SK-N-SH (cell line): ENCODE measurements around the gene GRIN1. TPM values are rescaled to one million over a fixed set of nuclear protein-coding genes. Genes with fewer than 3 reads are reported as not detected.

Experiments used
- CTCF ChIA-PET: fragments of 300-600, 350-600 bp; formaldehyde crosslinking; extraction: SDS; loops from one replicate; lab custom pipeline; 2021; lab: Yijun Ruan, JAX
- POLR2A ChIA-PET: fragments of 350-600 bp; sonication (Branson Sonifier 250); formaldehyde crosslinking; extraction: SDS; loops from one replicate; lab custom pipeline; 2020; ENCODE audit warnings: antibody characterized with exemption, inconsistent platforms; lab: Yijun Ruan, JAX
- DNase-seq: peaks from one replicate; pipeline ENCODE4 v3.0.0; 2012
- H2AFZ ChIP-seq: fragments of 200-600 bp; sonication (generic); 2 replicates; pipeline ENCODE4 v1.8.1; 2016; ENCODE audit warnings: antibody characterized with exemption, mild to moderate bottlenecking, low read depth
- H3F3A ChIP-seq: fragments of 200-600 bp; sonication (generic); replicated peaks from 2 replicates; pipeline ENCODE3; 2016; ENCODE audit warnings: antibody characterized with exemption, mild to moderate bottlenecking; ENCODE audit not compliant: insufficient read depth
- H3K27ac ChIP-seq, 2 experiments: fragments of 200-500 bp in 1 of 2; fragments of 200-600 bp in 1 of 2; sonication (Bioruptor generic) in 1 of 2; sonication (generic), shearing (Covaris generic) in 1 of 2; 2 replicates each; pipeline versions ENCODE4 v1.5.1 to v1.6.1; 2014 to 2016; ENCODE audit warnings: low read depth in 2 of 2, inconsistent platforms in 1 of 2, low read length in 1 of 2, mild to moderate bottlenecking in 1 of 2, mixed read lengths in 1 of 2
- H3K27me3 ChIP-seq: fragments of 200-600 bp; sonication (generic), shearing (Covaris generic); 2 replicates; pipeline ENCODE4 v1.6.1; 2016; ENCODE audit warnings: mixed run types; ENCODE audit not compliant: insufficient read depth
- H3K36me3 ChIP-seq, 2 experiments: fragments of 200-500 bp in 1 of 2; fragments of 200-600 bp in 1 of 2; sonication (Bioruptor generic) in 1 of 2; sonication (generic) in 1 of 2; replicated peaks in 1 of 2; 2 replicates each; pipeline versions ENCODE3 to v1.5.1; 2014 to 2016; ENCODE audit warnings: low read length in 1 of 2, mild to moderate bottlenecking in 1 of 2; ENCODE audit not compliant: insufficient read depth in 2 of 2, control insufficient read depth in 1 of 2
- H3K4me1 ChIP-seq, 2 experiments: fragments of 200-500 bp in 1 of 2; fragments of 200-600 bp in 1 of 2; sonication (Bioruptor generic) in 1 of 2; sonication (generic), shearing (Covaris generic) in 1 of 2; 2 replicates each; pipeline versions ENCODE4 v1.5.1 to v1.6.1; 2014 to 2016; ENCODE audit warnings: low read depth in 1 of 2, low read length in 1 of 2, mixed run types in 1 of 2; ENCODE audit not compliant: insufficient read depth in 2 of 2, control insufficient read depth in 1 of 2
- H3K4me2 ChIP-seq: fragments of 200-600 bp; sonication (generic), shearing (Covaris generic); 2 replicates; pipeline ENCODE4 v1.6.1; 2017; ENCODE audit warnings: mixed run types
- H3K4me3 ChIP-seq, 2 experiments: fragments of 200-500 bp in 1 of 2; fragments of 200-600 bp in 1 of 2; sonication (Bioruptor generic) in 1 of 2; sonication (generic), shearing (Covaris generic) in 1 of 2; 2 replicates each; pipeline versions ENCODE4 v1.5.1 to v1.8.1; 2014 to 2016; ENCODE audit warnings: low read depth in 2 of 2, inconsistent platforms in 1 of 2, low read length in 1 of 2, mild to moderate bottlenecking in 1 of 2, mixed read lengths in 1 of 2, moderate library complexity in 1 of 2
- H3K79me2 ChIP-seq: fragments of 200-600 bp; sonication (generic); 2 replicates; pipeline ENCODE4 v1.8.1; 2017; ENCODE audit warnings: mild to moderate bottlenecking; ENCODE audit not compliant: insufficient read depth
- H3K9ac ChIP-seq: fragments of 200-600 bp; sonication (generic); 2 replicates; pipeline ENCODE4 v1.6.1; 2017; ENCODE audit warnings: mixed run types
- H3K9me2 ChIP-seq: fragments of 200-600 bp; sonication (generic); 2 replicates; pipeline ENCODE4 v1.6.1; 2017; ENCODE audit warnings: mixed run types
- H3K9me3 ChIP-seq: fragments of 200-600 bp; sonication (generic); 2 replicates; pipeline ENCODE4 v1.6.1; 2017; ENCODE audit warnings: mixed run types, mild to moderate bottlenecking, moderate library complexity
- H4K20me1 ChIP-seq: fragments of 200-600 bp; sonication (generic); 2 replicates; pipeline ENCODE4 v1.6.1; 2017; ENCODE audit warnings: mild to moderate bottlenecking, mixed run types; ENCODE audit not compliant: insufficient read depth
- EP300 ChIP-seq, 2 experiments: IDR thresholded peaks; 2 replicates each; pipeline versions ENCODE4 v1.4.0 to v1.6.1; 2012; ENCODE audit warnings: borderline replicate concordance in 1 of 2, low read depth in 1 of 2, low read length in 1 of 2
- EZH2phosphoT487 ChIP-seq: fragments of 200-600 bp; sonication (generic); IDR thresholded peaks from 2 replicates; pipeline ENCODE4 v1.6.1; 2017; ENCODE audit warnings: low read depth, mixed run types, mild to moderate bottlenecking, antibody characterized with exemption, moderate library complexity, borderline replicate concordance
- FOSL2 ChIP-seq: IDR thresholded peaks from 2 replicates; pipeline ENCODE4 v1.4.0; 2012; ENCODE audit warnings: low read depth, mild to moderate bottlenecking, moderate library complexity, borderline replicate concordance
- GATA2 ChIP-seq: sonication (generic); formaldehyde crosslinking; IDR thresholded peaks from 2 replicates; pipeline ENCODE4 v1.5.0; 2020; ENCODE audit warnings: mild to moderate bottlenecking, missing genetic modification reagents
- MXI1 ChIP-seq: IDR thresholded peaks from 2 replicates; pipeline ENCODE4 v1.6.1; 2012; ENCODE audit warnings: mild to moderate bottlenecking, low read depth, low read length, improper control_type of control experiment
- NRF1 ChIP-seq: IDR thresholded peaks from 2 replicates; pipeline ENCODE4 v1.6.1; 2012; ENCODE audit warnings: low read depth, mild to moderate bottlenecking, low read length
- POLR2AphosphoS5 ChIP-seq: IDR thresholded peaks from 2 replicates; pipeline ENCODE4 v1.6.1; 2012; ENCODE audit warnings: low read depth, low read length
- RXRA ChIP-seq: IDR thresholded peaks from 2 replicates; pipeline ENCODE4 v1.4.0; 2012; ENCODE audit warnings: low read depth, mild to moderate bottlenecking, borderline replicate concordance
- TCF12 ChIP-seq: IDR thresholded peaks from 2 replicates; pipeline ENCODE4 v1.4.0; 2012
- TEAD4 ChIP-seq: IDR thresholded peaks from 2 replicates; pipeline ENCODE4 v1.4.0; 2012; ENCODE audit warnings: mild to moderate bottlenecking, borderline replicate concordance; ENCODE audit not compliant: insufficient read depth
- USF1 ChIP-seq: IDR thresholded peaks from 2 replicates; pipeline ENCODE4 v1.4.0; 2012; ENCODE audit warnings: low read depth, borderline replicate concordance
- USF2 ChIP-seq: fragments of 150-350 bp; IDR thresholded peaks from 2 replicates; pipeline ENCODE4 v1.6.1; 2017; ENCODE audit warnings: antibody characterized with exemption, low read length, low read depth, borderline replicate concordance
- ZBTB33 ChIP-seq: IDR thresholded peaks from 2 replicates; pipeline ENCODE4 v1.4.0; 2012; ENCODE audit warnings: low read depth, borderline replicate concordance
- WGBS: methylation state at CpG from one replicate; pipeline ENCODE4 v1.1.6; 2017; ENCODE audit warnings: low lambda C conversion rate; 5-methylcytosine and 5-hydroxymethylcytosine counted together
- polyA plus RNA-seq, 3 experiments: library from polyadenylated mRNA; depleted of rRNA; stranded (reverse); fragments of >200 nt; gene quantifications; 2 replicates each; pipeline ENCODE4 v1.2.3, GENCODE V29; 2012

Gene GRIN1
- polyA plus RNA-seq, 1 of the 3 experiments (the other 2 are of a cell fraction), result not detected

GRCh38 chr9:137110147-137110910 lies 28.6 kb upstream of the GRIN1 start:
- Histone ChIP-seq H3K27me3 (no peaks in the 10 kb centered on the region), H3K79me2 (no peaks in the 10 kb centered on the region), H3K4me1 (peaks cover 0 to 8% of the 10 kb centered on the region in 2 experiments; a peak in 1 of 4 replicates), H3K9ac (no peak overlapping the region), H3K36me3 (peaks cover 0 to 62% of the 10 kb centered on the region in 2 experiments), H3K4me3 (no peak overlapping the region), H4K20me1 (no peaks in the 10 kb centered on the region), H3F3A (no peaks in the 10 kb centered on the region), H3K4me2 (no peak overlapping the region), H3K9me3 (no peaks in the 10 kb centered on the region), H2AFZ (no peak overlapping the region), H3K27ac (no peak overlapping the region), H3K9me2 (no peaks in the 10 kb centered on the region)
- TF ChIP-seq USF1, result no peak
- no peak for TF ChIP-seq TCF12
- TF ChIP-seq MXI1, result no peak
- no peak for TF ChIP-seq GATA2 (CRISPR knock-in tag)
- TF ChIP-seq POLR2AphosphoS5, result no peak
- TF ChIP-seq TEAD4, result no peak
- no peak for TF ChIP-seq EZH2phosphoT487
- TF ChIP-seq FOSL2, result no peak
- TF ChIP-seq USF2, result no peak
- TF ChIP-seq EP300 (IDR thresholded peaks at IDR 0.05; ENCODE audit: borderline replicate concordance in 1 of 2, low read depth in 1 of 2, low read length in 1 of 2), result no peak
- TF ChIP-seq ZBTB33, result no peak
- TF ChIP-seq NRF1, result no peak
- no peak for TF ChIP-seq RXRA
- no peak for DNase-seq
- WGBS, result 91% methylated on average over 18 of the region's 38 CpGs
- ChIA-PET POLR2A (no interaction called here), CTCF (no interaction called here)
